Activated CD4-positive, alpha-beta T cell treated with anti-CD3 and anti-CD28 coated beads, Interleukin-2, amount 50 U/mL, for 24 hours (primary cell): ENCODE measurements around the gene NUDT8.
"Not testable (repeated sequence)": the region's sequence is repeated elsewhere in the genome, so short reads cannot be mapped to it uniquely, and the experiment has no call there.

ENCODE experiments used
- DNase-seq, 2 donors: peaks; one replicate each; pipeline ENCODE4 v3.0.0-alpha.2; 2020; ENCODE audit warnings: low read depth in 1 of 2, low spot score in 1 of 2

The NUDT8 gene

GRCh38 chr11:67642173-67643120 is 12.7 kb upstream of the NUDT8 start:
- no peak for DNase-seq

DNA sequence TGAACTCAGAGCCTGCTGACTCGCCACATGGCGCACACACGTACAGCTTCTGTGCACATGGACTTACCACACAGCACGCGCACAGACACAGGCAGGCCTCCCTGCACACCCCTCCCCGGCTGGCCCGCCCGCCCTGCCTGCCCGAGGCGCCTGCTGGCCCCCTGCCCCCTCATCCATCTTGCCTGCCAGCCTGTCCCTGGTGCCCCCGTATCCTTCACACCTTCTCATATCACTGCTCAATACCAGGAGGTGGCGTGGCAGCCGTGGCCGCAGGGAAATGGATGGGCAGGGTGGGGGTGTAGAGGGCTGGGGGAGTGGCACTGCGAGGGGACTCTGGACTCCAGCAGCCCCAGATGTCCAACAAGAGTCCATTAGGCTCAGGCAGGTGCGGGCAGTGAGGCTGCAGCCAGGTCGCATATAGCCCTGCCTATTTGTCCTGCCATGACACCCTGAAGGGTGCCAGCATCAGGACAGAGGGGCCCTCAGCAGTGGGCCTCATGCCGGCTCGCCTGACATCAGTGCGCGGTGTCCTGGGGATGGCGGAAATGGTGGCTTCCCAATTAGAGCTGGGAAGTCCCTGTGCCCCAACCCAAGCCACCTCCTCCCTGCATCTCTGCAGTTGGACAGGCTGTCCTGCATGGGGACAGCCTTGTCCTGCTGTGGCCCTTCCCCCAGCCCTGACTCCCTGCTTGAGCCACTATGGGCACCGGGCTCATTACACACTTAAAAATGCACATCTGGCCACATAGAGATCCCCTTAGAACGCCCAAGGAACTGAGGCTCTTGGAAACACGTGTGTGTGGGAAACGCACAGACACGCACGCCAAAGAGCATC is 11.8 kb upstream of the NUDT8 start:
- DNase-seq: no peak

- no peak for DNase-seq
Observed at GRCh38 chr11:67640758-67641337, 11.1 kb upstream of the NUDT8 start.

GRCh38 chr11:67640021-67640757 is 10.5 kb upstream of the NUDT8 start:
- DNase-seq: peak in 1 of 2 donors; percentile 46

- DNase-seq: no peak
Observed at GRCh38 chr11:67639438-67639859, 9.7 kb upstream of the NUDT8 start, which contains the start of gene TBX10. Gene TBX10 (minus strand): TSS chr11:67639763. CDS start chr11:67639472, 291 bp downstream.

DNA sequence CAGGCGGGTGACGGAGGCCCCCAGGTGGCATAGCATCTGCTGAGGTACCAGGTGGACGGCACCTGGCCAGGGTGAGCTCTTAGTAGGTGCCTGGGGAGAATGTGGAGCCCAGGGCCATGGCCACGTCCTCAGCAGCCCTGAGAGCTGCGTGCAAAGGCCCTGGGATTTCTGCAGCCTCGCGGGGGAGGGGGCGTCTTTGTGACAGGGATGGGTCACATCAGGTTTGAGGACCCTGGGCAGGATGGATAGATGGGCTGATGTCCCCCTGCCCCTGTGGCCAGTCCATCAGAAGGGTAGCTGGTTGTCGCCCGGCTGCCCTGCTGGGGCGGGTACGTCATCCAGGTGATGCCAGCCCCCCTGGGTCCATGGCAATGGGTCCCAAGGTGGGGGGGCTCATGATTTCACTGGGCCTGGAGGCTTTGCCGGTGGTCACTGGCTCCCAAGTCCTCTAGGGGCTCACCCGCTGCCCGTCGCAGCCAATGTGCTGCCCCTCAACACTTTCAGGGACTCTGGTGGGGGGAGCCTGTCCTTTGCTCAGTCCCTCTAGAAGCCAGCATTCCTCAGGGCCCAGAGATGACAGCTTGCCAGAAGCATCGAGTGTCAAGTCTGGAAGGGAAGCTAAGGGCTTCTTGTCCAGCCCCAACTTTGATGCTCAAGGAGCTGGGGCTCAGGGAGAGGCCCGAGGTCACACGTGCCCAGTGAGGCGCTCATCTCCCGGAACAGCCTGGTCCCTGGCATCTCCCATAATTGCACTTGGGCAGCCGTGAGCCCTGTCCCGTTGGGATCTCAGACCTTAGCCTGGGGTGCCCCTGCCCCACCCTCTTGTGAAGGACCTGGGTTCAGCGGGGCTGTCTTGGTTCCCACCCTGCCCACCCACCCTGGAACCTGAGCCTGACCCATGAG is 9.0 kb upstream of the NUDT8 start:
- DNase-seq: no peak

- DNase-seq: not testable (repeated sequence)
Observed at GRCh38 chr11:67637441-67637840, 7.7 kb upstream of the NUDT8 start.

- no peak for DNase-seq
Observed at GRCh38 chr11:67636962-67637361, 7.2 kb upstream of the NUDT8 start.

- no peak for DNase-seq
Observed at GRCh38 chr11:67635231-67635521, 5.4 kb upstream of the NUDT8 start.

DNA sequence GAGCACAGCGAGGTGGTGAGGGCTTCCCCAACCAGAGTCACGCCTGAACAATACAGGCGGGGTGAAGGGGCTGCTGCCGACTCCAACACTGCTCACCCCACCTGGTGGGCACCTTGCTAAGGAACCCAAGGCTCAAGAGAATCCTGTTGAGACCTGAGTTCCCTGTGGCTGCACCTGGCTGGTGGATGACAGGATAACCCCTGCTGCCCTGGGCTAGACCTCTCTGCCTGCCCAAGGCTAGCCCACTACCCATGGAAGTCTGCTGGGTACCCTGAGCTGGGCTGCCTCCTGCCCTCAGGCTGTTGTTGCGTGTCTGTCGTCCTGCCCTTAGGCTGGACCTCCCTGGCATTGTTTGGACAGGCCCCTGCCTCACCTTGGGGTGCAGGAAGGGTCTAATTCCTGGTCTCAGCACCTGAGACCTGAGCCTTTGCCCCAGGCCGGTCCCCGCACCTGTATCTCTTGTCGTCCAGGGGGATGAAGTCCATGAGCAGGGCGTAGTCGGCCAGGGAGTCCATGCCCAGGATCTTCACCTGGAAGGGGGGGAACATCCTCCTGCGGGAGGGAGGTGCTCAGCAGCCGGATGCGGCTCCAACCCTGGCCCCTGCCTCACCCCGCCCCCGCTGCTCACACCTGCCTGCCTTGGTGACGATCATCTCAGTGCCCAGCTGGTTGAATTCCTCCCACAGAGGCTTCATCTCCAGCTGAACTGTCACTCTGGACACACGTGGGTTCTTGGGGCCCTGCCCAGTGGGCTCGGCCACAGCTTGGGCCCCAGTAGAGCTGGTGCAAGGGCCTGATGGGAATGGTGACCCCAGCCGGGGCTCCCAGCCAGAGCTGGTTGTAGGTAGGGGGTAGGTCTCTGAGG is 4.9 kb upstream of the NUDT8 start:
- DNase-seq: no peak

DNA sequence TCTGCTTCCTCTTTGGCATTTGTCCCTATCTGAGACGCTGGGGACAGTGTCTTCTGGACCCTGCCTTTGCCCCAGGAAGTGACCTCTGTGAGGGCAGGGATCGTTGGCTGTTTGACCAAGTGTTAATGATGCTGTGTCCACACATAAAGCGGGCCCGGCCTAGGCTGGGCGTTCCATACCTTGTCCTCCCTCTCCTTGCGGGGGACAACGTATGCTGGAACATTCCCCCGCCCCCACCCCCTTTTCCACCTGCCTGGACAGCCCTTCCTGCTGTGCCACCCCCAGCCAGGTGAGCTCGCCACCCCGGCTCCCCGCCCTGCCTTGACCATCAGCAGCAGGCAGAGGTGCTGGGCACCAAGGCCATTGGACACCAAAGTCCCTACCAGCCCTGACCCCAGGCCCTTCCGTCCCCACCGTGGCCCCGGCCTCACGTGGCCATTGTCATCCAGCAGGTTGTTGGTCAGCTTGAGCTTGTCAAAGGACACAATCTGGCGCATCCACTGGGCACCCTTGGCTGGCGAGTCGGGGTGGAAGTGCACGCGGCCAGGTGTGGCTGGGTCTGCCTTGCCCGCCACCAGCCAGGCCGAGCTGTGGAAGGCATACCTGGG is 4.1 kb upstream of the NUDT8 start:
- DNase-seq: no peak

- DNase-seq: no peak
Observed at GRCh38 chr11:67632982-67633755, 3.4 kb upstream of the NUDT8 start.

- no peak for DNase-seq
Observed at GRCh38 chr11:67632175-67632981, 2.6 kb upstream of the NUDT8 start.

DNA sequence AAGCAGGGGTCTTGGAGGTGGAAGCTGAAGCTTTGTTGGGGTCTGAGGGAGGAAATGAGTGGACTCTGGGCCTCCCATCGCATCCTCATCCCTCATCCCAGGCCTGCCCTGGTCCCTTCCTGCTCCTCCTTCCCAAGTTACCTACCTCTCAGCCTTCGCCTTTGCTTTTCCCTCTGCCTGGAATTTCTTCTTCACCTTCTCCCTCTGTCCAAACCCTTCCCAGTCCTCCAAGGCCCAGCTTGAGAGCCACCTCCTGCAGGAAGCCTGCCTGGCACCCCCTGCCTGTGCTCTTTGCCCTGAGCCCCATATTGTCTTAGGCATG is 2.1 kb upstream of the NUDT8 start:
- no peak for DNase-seq

DNA sequence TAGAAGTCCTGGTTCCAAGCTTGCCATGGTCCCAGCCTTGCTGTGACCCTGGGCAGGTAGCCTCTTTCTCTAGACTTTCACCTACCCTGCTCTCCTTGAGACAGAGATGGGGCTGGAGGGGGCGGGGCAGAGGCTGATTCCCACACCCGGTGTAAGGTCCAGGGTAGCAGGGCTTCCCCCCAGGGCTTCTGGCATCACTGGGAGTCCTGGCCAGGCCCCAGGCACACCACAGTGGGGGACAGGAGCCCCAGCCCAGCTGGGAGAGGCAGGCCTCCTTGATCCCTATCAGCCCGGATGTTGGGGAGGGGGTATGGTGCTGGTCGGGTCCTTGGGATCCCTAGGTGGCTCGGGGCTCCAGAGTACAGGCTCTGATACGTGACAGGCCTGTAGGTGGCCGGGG is 1.7 kb upstream of the NUDT8 start:
- no peak for DNase-seq

DNA sequence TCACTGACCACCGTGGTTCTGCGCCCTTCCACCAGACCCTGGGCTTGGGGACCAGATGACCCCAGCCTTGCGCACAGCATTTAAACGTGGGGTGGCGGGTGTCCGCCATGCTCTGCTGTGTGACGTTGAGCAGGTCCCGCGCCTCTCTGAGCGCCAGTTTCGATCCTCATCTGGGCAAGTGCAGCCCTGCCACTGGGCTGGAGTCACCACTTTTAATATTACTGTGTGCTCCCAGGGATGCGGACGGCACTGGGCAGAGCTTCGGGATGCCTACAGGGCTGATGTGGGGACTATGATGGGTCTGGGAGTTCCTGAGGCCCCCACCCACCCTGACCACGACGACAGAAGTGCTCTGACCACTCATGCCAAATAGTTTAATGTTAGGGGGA is 1.2 kb upstream of the NUDT8 start:
- DNase-seq: no peak

DNA sequence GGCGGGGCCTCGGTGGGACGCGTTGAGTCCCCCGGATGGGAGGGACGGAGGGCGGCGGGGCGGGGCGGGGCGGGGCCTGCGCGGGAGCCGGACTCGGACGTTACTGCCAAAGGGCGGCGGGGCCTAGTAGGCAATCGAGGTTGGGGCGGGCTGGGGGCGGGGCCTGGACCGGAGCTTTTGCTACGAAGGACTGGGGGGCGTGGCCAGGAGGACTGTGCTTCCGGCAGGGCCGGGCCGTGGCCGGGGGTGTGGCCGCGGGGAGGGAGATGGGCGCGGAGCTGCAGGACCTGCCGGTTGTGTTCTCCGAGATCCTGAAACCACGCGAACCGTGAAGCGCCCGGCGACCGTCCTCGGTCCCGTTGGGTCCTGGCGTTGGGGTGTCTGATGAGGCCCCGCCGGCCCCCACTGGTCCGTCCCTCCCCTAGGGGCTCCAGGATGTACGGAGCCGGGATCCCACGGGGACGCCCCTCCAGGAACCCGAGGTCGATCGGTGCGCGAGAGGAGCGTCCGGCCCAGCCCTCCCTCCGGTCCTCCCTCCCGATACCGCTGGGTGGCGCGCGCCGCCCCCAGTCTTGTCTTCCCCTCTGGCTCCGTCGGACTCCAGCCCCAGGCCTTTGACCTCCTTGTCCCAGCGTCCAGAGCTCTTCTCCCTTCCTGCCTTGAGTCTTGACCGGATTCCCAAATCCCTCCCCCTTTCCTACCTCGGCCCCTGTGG is 648 bp upstream of the NUDT8 start:
- DNase-seq: peak; percentile 89 to 93
